ENCODE data around the gene ESR2.

Gene ESR2

GRCh38 chr14:64266239-64266638 lies 27.9 kb downstream of the ESR2 start:
- DNase-seq (ENCODE audit: low read depth), result no peak

GRCh38 chr14:64265222-64265621 lies 28.9 kb downstream of the ESR2 start:
- DNase-seq (ENCODE audit: low read depth), result no peak

GRCh38 chr14:64260418-64260817 lies 33.8 kb downstream of the ESR2 start:
- no peak for DNase-seq (ENCODE audit: low read depth)

GRCh38 chr14:64255756-64256155 lies 38.4 kb downstream of the ESR2 start:
- no peak for DNase-seq (ENCODE audit: low read depth)

DNA sequence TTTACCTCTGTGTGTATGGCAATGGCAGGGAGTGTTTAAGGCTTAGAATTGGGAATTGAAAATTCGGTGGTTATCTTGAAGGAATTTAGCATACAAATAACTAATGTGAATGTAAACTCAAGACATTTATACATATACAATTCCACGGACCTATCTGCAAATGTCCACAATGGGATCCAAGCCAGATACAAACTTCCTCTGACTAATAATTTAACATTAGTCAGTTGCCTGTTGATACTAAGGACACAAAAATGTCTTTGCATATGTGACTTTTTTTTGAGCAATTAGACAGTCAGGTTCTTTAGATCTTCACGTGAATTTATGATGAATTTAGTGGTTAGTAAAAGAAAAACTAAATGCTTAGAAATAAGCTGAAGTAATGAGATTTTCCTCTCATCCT lies 40.5 kb downstream of the ESR2 start:
- no peak for DNase-seq (ENCODE audit: low read depth)

GRCh38 chr14:64249363-64249762 lies 44.8 kb downstream of the ESR2 start:
- DNase-seq (ENCODE audit: low read depth), result no peak

DNA sequence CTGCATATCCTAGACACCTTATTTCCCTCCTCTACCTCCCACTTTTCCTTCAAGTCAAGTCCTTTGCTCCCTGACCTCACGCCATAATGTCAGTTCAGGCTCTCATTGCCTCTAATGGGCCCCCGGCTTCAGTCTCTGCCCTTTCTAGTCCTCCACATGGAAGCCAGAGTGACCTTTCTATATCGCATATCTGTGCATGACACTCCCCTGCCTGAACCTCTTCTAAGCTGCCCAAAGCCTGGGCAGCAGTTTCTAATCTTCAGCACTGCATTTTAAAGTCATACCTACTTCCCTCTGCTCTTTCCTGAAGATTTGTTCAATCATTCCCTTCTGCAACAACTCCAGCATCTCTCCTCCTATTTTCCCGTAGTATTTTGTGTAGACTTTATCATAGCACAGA lies 45.5 kb downstream of the ESR2 start:
- no peak for DNase-seq (ENCODE audit: low read depth)

DNA sequence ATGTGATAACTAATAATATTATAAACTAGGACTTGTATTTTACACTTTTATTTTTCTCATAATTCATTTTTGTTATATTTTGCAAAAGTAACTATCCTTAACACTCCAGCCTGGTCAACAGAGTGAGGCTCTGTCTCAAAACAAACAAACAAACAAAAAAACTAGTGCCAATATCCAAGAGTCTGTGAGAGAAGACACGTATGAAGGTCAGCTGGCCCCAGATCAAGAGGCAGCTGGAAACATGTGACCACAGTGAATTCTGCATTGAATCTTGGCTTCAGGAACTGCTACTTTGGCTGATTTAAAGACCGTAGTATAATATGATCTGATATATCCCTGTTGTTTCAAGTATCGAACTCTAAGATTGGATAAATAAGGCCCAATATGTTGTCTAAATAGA lies 47.0 kb downstream of the ESR2 start:
- no peak for DNase-seq (ENCODE audit: low read depth)

DNA sequence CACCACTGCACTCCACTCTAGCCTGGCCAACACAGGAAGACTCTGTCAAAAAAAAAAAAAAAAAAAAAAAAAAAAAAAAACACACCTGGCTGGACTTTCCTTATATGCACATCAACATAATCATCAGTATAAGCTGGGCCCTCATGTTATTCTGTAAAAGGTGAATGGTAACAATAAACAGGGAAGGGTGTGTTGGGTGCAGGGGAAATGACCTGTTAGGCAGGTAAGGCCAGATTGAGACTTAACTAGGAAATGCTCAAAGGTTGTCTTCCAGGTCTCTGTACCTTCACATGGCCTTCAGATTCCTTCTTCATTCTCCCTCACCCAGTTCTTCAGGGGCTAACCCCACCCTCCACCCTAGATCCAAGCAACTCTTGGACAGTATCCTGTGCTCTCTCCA lies 47.5 kb downstream of the ESR2 start:
- no peak for DNase-seq (ENCODE audit: low read depth)

DNA sequence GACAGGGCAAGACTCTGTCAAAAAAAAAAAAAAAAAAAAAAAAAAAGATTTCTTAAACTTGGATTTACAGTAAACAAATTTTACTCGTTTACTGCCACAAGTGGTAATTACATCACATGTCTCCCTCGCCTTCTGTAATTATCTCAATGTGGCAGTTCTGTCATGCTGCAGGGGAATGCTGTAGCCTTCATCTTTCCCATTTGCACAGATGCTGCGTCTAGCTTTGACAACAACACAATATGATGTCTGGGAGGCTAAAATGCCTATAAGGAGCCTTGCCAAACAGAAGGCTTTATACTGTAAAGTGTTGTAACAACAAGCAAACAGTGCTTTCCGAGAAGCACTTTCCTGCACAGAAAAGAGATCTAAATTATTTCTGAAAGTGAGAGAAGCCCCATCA lies 48.7 kb downstream of the ESR2 start:
- DNase-seq (ENCODE audit: low read depth), result no peak

- DNase-seq (ENCODE audit: low read depth), result no peak
These were observed 49.9 kb downstream of the ESR2 start for GRCh38 chr14:64244279-64244678.

DNA sequence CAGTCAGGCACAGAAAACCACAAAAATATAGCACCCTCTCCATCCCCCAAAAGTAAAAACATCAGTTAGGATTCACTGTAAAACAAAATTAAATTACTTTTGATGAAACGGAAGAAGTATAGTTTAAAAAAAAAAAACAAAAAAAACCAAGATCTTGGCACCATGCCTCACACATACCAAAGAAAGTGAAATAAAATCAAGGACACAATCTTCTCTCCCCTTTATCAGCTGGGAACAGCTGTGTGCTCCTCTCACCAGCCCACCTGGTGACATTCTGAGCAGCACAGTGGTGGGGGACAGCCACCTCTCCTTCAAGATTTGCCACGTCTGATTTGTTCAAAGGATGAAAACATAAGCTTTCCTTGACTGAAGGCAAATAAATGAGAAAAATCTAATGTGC lies 55.5 kb downstream of the ESR2 start:
- no peak for DNase-seq (ENCODE audit: low read depth)

GRCh38 chr14:64238049-64238448 lies 56.1 kb downstream of the ESR2 start:
- no peak for DNase-seq (ENCODE audit: low read depth)

- DNase-seq (ENCODE audit: low read depth), result no peak
These were observed 58.2 kb downstream of the ESR2 start for GRCh38 chr14:64235652-64236640.

DNA sequence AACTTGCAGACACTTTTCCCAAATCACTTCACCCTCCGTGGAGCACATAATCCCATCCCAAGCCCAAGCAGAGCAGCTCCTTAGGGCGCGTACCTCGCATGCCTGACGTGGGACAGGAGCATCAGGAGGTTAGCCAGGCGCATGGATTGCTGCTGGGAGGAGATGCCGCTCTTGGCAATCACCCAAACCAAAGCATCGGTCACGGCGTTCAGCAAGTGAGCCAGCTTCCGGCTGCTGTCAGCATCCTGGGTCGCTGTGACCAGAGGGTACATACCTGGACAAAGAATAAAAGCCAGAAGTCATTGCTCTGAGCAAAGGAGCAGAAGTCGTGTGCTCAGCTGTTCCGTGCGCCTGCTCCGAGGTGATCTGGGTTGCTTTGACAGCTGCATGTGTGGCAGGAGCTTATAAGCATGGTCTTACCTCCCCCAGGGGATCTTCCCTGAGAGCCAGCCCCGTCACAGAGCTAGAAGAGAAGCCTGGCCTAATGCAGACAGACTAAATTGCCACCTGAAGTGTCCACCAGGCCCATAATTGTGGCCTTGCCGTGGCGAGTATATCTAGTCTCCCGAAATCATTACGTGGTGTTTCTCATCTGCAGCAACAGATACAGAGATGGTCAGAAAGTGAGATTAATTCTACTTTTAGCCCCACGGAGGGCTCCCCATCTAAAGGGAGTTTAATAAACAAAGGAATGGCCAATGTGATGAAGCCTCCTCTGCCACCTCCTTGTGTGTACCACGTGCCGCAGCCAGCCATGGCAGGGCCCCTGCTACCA lies 59.1 kb downstream of the ESR2 start:
- DNase-seq (ENCODE audit: low read depth), result no peak

DNA sequence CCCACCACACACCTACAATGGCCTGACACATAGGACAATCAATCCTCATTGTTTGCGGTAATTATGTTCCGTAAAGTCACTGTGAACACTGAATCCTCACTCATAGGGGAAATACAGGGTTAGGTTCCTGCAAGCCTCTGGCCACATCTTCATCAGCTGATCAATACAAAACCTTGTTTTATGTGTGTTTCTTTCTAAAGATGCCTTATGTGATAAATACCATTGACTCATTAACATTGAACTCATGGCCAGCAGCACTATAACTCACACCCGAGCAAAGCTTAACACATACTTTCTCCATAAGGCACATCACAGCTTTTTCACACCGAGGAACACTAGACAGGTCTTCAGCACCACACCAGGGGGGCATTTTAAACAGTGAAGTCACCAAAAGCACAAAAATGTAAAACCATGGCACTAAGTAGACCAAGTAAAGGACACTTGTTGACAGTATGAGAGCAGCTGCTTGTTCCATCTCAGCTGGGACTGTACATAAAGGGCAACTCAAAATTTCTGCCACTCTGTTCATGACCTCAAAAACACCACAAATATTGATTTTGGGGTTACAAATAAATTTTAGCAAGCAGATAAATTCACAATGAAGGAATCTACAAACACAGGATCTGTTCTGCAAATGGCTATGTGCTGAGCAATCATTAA lies 60.5 kb downstream of the ESR2 start:
- DNase-seq (ENCODE audit: low read depth), result no peak

GRCh38 chr14:64232944-64233343 lies 61.2 kb downstream of the ESR2 start:
- DNase-seq (ENCODE audit: low read depth), result no peak

DNA sequence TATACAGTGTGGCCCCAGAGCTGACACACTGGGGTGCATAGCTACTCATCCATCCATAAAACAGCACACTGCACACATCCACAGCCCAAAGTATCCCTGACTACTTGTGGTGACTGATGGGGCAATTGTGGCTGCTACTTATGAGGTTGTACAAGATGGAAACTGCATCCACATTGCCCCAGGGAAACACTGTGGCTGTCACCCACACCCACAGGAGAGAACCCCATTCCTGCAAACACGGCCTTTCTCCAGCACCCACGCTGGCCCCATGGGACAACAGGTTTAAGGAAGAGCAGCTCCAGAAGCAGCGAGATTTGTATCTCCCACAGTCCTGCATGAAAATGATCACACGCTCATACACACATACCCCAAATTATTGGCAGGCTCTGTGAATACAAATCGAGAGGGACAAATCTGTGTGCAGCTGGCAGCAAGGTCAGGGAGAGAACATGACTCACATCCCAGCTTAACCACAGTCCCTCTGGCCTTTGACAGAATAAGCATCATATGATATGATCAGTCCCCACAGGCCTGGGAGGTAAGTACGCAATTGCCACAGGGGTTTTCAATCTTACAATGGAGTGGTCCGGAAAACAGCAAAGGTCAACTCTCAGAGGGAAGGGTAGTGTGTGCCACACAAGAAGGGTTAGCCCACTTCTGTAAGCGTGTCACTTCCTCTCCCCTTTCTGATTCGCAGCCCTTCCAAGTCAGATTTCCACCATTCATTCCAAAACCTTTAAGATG lies 61.9 kb downstream of the ESR2 start:
- DNase-seq (ENCODE audit: low read depth), result no peak

GRCh38 chr14:64229489-64229888 lies 64.7 kb downstream of the ESR2 start:
- no peak for DNase-seq (ENCODE audit: low read depth)

DNA sequence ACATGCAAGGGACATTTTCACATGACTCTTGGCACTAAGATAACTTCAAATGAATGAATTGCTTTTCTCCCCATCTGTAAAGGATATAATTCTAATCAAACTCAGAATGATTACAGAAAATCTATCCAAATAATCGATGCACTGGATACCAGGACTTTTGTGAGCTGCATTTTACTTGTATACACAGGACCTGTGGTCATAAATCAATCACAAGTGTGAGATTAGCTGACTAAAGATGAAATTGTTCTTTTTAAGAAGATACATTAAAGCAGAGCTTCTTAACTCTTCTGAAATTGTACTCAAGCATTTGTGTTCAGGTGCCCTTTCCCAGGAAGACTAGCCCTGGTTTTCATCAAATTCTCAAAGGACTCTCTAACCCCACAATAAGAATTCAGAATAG lies 66.3 kb downstream of the ESR2 start:
- no peak for DNase-seq (ENCODE audit: low read depth)

GRCh38 chr14:64225151-64225757 lies 68.9 kb downstream of the ESR2 start:
- no peak for DNase-seq (ENCODE audit: low read depth)

Measured in stimulated activated CD8-positive, alpha-beta memory T cell treated with anti-CD3 and anti-CD28 coated beads, Interleukin-12 subunit alpha, Interleukin-12 subunit beta, amount 100 ng/mL, for 1 hour (primary cell).